Tongue (tissue), 2 donors: ENCODE measurements around the gene TELO2. TPM values are rescaled to one million over a fixed set of nuclear protein-coding genes. Genes with fewer than 3 reads are reported as not detected.

Source experiments
- DNase-seq: peaks from one replicate; pipeline ENCODE4 v3.0.0-alpha.2; 2015
- total RNA-seq: library from RNA; depleted of rRNA; stranded (reverse); fragments of >200 nt; gene quantifications from one replicate; pipeline ENCODE4 v1.2.3, GENCODE V29; 2014

Gene TELO2
- total RNA-seq, 1 donor from 2014 or later = 25.2 TPM

DNA sequence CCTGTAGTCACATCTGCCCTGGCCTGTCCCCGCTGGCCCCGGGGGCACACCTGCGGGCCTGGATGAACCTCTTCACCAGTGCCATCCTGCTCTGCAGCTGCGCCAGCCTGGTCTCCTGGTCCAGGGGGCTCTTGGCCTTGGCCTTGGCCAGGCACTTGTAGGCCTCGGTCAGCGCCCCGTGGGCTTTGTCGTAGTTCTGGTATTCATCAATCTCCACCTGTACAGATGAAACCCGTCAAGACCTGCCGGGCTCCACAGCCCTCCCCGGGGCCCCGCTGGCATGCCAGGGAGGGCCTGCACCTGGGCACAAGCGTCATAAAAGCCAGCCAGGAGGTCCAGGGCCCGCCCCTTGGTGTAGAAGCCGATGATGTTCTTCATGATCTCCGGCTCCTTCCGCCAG is 26.7 kb downstream of the TELO2 start:
- DNase-seq = no peak

DNA sequence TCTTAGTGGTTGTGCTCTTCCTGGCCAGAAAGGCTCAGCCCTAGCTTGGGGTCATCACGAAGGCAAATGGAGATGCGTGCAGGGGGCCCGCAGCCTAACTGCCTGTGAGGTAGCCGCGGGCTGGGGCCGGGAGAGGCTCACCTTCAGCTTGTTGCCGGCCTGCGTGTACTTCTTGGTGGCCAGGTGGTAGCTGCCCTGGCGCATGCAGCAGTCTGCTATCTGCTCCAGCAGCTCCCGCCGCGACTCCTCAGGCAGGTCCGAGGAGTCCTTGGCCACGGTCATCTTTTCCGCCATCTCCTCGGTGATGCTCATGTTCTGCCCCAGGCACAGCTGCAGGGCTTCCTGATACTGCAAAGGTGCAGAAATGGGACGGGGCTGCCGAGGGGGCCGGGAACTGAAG is 27.3 kb downstream of the TELO2 start:
- no peak for DNase-seq

DNA sequence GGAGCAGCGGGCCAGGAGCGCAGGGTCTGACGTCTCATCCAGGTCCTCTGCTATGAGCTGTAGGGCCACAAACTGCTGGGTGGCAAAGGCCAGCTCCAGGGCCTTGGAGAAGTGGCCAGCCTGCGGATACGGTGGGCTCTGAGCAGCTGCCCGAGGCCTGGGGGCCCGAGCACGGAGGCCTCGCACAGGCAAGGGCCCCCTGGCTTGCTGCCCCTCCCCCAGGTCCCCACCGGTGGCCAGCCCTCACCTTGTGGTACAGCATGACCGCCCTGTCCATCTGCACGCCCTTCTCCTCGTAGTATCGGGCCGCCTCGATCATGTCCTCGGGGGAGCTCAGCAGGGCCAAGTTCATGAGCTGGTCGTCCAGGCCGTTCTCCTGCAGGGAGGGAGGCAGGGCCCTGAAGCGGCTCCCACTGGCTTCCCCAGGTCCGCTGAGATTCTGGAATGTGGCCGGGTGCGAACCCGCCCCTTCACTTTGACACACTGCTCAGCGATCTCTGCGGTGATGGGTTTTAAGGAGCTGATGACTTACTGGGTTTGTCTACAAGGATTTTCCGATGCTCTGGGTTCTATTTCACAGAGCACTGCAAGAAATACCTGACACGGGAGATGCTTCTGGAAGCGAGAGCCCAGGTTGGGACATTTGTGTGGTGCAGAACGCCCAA is 30.6 kb downstream of the TELO2 start:
- no peak for DNase-seq

DNA sequence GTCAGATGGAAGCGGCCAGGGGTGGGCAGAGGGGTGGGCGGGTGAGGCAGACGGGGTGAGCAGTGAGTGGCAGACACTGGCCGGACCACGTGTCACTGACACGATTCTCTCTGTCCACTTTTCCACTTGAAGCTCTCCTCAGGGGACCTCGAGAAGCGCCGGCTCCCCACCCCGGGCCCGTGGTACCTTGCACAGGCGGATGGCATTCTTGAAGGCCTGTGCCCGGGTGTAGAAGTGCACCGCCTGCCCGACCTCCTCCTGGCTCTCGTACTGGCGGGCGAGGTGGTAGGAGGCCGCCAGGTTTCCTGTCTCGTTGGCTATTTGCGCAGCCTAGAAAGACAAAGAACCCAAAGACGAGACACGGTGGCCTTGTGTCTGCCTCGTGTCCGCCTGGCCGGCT is 31.2 kb downstream of the TELO2 start:
- no peak for DNase-seq

DNA sequence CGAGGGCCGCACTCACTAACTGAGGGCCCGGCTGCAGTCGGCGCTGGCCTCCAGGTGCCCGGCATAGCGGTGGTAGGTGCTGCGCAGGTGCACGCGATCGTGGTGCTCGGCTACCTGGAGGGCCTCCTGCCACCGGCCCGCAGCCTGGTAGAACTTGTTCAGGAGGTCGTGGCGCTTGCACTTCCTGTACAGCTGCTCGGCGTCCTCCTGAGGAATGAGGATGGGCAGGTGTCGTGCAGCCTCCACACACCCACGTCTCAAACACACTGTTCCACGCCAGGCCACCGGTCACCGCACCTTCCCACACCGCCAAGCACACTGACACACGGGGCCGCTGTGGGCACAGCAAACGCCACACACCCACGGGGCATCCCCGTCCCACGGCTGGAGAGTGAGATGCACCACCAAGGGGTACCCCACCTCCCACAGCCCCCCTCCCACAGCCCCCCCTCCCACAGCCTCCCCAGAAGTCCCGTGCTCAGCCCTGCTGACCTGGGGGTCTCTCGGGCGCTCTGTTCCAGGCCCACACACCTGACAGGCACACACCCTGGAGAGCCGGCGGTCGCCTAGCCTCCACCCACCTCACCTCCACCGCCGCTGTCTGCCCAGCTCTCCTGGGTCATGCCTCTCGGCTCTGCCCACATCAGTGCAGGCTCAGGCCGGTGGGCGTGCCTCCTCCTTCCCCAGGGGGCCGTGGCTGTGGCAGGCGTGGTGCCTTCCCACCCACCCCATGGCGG is 32.9 kb downstream of the TELO2 start:
- no peak for DNase-seq

DNA sequence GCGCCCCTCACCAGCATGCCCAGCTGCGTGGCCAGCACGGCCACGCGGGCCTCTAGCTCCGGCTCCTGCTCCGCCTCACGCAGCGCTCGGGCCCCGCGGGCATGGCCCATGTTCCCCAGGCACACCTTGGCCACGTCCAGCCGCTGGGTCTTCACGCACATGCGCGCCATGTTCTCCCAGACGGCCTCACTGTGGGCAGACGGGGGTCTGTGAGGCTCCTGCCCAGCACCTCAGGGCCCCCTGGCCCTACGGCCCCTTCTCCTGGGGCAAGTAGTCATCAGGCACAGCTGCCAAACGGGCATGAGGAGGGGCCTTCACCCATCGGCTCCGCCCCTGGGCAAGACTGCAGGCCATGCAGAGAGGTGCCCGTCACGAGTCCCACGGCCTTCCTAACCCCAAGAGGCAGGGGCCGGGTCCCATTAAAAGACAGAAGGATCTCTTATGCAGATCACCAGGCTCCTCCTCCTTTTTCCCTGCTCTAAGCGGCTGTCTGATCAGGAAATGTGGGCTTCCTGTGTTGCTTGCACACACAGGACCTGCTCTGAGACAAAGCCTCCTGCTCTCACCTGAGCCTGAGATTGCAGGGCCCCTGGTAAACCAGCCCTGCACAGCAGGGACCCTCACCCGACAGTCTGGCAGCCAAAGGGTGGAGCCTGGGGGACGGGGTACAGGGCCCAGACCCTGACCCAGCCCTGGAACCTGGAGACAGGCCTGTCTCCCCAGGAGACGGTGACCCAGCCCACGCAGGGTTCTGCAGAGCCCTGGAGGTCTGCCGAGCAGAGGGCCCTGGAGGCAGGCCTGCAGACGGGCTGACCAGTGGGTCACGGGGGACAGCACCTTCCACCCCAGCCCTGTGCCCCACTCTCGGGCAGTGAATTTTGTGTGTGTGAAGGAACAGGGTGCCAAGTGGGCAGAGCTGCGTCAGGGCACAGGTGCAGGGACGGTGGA is 33.7 kb downstream of the TELO2 start:
- no peak for DNase-seq

DNA sequence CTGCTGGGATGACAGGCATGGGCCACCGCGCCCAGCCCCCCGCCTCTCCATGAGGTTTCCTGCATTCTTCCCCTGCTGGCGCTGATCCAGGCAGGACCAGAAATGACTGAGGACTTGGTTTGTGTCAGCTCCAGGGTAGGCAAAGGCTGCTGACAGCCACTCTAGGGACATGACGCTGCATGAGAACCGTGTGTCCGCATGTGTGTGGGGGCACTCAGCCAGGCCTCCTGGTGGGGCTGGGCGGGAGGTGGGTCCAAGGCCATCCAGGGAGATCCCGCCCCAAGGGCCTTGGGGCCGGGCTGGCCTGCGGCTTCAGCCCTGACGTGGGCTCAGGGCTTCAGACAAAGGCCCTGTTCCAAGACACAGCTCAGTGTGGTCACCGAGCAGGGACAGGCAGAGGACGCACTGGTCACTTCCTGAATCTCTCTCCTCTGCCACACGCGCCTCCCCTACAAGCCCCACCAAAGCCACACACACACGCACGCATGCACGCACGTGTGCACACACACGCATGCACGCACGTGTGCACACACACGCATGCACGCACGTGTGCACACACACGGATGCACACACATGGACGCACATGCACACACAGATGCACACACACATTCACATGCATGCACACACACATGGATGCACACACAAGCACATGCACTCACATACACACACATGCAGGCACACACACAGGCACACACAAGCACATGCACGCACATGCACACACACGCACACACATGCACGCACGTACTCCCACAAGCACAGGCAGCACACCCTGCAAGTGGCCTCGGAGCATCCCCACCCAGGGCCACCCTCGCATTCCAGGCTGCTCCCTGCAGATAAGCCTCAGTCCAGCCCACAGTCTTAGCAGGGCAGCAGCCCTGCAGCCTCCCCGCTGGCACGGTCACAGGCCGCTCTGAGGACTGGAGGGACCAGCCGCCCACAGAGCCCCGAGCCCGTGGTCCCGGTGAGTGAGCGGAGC is 35.0 kb downstream of the TELO2 start:
- DNase-seq = peak; percentile 60

DNA sequence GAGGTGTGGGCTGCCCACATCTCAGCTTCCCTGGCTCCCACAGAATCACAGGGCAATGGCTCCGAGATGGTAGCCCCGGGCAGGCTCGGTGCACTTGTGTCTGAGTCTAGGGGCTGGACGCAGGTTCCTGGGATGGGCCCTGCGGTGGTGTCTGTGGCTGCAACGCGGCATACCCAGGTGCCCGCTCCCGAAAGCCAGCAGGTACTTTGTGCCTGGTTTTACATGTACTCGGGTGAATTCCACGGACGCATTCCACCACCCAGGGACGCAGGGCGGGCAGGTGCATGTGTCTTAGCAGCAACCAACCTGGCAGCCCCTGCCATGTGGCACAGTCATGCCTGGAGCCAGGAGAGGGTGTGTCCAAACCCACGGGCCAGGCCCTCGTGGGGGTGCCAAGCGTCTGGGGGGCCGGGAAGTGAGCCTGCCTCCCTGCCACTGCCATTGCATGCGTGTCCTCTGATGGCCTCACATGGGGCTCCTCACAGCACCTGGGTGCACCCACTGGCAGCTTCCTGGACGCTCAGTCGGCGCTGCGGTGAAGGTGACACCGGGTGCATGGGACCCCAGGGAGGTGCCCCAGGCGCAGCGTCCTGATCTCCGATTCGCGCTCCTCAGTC is 35.9 kb downstream of the TELO2 start:
- no peak for DNase-seq

DNA sequence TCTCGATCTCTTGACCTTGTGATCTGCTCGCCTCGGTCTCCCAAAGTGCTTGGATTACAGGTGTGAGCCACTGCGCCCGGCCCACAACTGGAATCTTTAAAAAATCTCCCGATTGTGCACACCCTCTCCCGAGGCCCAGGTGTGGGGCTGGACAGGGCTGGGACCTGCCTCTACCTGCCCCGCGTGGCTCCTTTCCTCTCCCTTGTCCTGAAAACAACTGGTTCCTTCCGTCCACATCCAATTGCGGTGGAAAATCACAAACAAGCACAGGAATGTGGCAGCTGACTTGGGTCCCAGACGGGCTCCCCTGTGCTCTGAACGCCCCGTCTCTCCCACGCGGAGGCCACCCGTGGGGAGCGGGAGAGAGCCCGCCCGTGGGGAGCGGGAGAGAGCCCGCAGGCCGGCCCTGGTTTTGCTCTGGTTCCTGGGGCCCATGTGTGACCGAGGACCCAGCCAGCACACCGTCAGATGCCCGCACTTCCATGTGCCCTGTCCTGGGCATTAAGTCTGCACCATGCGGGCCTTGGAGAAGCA is 37.3 kb downstream of the TELO2 start:
- no peak for DNase-seq

DNA sequence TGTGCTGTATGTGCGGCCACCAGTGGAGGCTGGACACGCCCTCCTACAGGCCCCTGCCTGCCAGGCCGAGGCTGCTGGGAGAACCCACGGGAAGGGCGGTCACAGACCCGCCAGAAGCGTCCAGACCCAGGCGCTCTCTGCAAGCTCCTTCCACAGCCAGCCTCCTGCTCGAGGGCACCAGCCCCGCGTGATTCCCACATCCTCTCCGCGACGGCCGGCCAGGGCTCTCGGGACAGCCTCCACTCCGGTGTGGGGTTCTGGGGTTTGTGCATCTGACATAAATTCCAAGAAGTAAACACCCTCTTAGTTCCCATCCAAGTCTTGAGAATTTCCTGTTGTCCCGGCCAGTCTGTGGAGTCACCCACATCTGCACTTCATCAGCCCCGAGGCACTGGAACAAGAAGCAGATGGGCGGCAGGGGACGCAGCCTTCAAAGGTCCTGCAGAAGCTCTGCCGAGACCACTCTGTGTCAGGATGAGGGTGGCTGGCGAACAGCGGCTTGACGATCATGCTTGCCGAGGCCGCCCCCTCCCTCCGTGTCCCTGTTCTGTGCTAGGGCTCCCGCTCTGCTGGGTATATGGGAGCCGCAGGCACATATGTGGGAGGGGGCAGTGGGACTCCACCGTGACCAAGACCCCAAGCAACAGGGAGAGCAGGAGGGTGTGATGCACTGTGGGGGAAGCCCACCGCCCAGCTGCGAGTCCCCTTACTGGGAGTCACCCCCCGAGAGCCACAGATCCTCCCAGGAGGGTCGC is 37.9 kb downstream of the TELO2 start:
- peak; percentile 84 for DNase-seq

DNA sequence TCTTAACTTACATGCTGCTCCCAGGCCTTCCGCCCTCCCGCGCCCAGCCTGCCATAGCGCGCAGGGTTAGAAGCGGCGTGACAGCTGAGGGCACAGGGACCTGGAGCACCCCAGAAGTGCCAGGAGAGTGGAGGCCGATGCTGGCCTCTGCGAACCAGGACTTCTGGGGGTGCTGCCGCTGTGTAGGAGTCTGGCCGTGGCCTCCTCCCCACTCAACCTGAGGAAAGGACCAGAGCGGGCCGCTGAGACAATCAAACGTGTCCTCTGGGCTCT is 38.4 kb downstream of the TELO2 start:
- DNase-seq = no peak

DNA sequence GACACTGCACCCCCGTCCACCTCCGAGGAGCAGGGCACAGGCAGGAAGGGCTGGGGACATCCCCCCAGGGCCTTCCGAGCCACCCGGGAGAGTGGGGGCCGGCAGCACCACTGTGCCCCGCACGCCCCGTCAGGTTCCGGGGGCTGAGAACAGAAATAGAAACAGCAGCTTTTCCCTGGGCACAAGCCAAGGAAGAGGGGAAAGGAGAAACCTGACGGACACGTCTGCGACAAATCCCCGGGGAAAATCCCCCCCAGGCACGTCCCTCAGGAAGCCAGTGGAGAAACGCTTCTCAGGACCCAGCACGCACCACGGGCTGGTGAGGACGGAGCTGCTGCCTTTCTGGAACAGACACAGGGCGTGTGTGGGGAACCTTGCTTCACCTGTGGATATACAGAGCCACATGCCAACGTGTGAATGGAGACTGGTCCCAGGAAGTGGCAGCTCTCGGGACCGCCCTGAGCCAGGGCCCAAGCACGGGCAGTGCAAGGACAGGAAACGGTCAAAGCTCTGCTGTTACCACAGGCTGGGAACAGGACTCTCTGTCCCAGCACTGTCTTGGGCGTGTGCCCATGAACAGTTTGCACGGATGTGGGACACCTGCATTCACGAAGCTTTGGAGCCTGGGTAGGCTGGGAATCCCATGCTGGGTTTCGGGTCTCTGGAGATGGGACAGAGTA is 39.1 kb downstream of the TELO2 start:
- DNase-seq = peak; percentile 66

DNA sequence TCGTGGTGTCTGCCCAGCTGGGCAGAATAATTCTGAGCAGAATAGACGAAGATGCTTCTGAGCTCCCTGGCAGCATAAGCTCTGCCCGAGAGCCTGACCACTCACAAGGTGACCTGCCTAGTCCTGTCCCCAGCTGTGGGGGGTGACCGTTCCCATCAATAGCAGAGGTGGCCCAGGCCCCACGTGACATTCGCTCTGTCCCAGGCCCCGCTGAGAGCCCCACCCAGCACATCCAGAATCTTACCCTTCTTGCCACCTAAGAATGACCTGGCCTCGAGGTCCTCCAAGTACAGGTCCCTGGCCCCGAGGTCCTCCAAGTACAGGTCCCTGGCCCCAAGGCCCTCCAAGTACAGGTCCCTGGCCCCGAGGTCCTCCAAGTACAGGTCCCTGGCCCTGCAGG is 39.6 kb downstream of the TELO2 start:
- no peak for DNase-seq

DNA sequence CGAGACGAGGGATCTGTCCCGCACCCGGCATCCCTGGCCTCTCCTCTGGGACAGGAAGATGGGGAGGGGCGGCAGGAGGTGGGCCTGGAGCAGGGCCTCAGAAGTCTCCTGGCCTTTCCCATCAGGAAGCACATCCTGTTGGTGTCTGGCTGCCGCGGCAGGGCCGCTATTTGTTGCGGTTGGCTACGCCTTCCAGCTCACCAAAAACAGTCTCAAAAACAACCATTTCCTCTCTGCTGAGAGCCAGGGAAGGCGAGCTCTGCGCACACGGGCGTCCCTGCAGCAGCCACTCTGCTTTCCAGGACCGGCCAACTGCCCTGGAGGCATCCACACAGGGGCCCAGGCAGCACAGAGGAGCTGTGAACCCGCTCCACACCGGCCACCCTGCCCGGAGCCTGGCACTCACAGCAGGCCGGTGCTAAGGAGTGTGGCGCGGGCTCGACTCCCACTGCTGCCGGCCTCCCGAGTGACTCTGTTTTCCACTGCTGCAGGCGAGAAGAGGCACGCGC is 40.3 kb downstream of the TELO2 start, which contains the start of gene TMEM204:
TMEM204 (plus strand) TSS at position 224 of the 509 bp plus-strand sequence. CDS start 610 bp downstream, outside the sequence.
- DNase-seq = peak; percentile 77

DNA sequence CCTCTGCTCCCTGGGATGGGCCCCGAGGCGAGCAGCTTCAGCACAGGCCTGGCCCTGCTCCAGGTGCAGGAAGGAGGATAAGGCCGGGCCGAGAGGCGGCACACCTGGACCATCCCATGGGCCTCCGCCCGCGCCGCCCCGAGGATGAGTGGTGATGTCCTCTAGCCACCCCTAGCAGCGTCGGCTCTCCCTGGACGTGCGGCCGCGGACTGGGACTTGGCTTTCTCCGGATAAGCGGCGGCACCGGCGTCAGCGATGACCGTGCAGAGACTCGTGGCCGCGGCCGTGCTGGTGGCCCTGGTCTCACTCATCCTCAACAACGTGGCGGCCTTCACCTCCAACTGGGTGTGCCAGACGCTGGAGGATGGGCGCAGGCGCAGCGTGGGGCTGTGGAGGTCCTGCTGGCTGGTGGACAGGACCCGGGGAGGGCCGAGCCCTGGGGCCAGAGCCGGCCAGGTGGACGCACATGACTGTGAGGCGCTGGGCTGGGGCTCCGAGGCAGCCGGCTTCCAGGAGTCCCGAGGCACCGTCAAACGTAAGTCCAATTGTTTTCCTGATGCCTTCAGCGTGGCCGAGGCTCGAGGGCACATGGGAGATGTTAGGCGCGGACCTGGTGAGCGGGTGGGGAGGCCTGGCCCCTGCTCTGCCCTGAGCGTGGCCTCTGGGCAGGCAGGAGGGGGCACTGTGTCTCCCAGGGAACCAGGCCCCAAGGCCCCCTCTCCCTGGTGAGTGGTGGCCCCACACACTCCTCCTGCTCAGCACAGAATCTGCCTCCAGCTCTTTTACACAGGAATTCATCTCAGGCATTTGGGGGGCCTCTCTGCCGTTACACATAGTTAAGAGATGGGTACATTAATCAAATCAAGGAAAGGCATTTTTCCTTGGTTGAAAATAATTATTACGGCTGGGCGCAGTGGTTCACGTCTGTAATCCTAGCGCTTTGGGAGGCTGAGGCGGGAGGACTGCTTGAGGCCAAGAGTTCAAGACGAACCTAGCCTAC is 41.2 kb downstream of the TELO2 start:
- no peak for DNase-seq

DNA sequence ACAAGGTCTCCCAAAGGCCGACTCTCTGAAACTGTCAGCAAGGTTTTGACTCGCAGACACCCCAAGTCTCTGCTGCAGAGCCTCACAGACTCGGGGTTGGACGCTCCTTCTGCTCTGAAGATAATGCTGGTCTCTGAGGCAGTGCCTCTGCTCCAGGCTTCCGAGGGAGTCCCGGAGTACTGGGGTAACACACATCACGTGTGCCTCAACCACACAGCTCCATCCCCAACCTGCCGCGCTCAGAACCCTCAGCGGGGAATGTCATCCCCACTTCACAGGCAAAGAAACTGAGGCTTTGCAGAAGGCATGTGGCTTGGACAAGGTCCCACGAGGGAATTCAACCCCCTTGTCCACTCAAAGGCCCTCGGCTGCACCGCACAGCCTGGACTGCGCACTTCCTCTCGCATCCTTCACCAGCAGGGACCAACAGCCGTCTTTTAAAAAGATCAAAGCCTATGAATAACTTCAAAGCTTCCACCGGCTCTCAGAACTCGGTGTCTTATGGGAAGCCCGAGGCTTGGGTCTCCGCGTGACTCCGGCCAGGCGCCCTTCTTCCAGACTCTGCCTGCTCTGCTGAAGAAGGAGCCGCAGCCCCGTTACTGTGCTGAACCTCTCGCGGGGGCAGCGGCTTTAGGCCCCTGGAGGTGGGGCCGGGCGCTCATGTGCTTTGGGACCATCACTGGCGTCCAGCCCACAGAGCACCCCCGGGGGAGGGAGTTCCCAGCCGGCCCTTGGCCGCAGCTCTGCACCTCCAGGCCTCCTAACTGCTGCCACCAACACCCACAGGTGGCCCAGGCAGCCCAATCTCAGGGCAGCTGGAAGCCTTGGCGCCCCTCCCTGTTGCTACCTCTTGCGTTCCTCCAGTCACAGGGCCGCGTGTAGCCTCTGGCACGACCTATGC is 42.5 kb downstream of the TELO2 start:
- DNase-seq = no peak

DNA sequence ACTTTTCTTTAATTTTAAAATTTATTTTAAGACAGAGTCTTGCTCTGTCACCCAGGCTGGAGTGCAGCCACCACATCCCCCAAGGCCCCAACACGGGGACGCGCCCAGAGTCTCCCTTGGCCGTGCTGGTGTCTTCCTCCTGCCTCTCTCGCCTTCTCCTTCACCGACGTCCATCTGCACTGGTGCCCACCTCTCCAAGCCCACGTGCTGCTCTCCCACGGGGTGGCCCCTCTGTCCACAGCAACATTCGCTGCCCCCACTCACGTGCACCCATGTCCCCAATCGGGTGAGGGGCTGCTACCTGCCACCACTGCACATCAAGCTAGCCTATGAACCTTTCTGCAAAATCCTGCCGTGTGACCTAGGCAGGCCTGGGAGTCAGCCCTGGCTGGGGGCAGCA is 43.4 kb downstream of the TELO2 start:
- DNase-seq = no peak
